Ovary (tissue), 9 donors: ENCODE results near the gene ACVR1. TPM values are rescaled to one million over a fixed set of nuclear protein-coding genes. Genes with fewer than 3 reads are reported as not detected.

Experiments
- DNase-seq, 5 donors: peaks; one replicate each; pipeline ENCODE4 v3.0.0-alpha.2; 2019 to 2020
- H3K27ac ChIP-seq, 2 donors: fragments of 200-600 bp; one replicate each; pipeline versions ENCODE4 v1.5.1 to v1.8.0; 2019 to 2022
- H3K27me3 ChIP-seq: fragments of 200-600 bp; one replicate; pipeline ENCODE4 v1.8.0; 2022
- H3K36me3 ChIP-seq: fragments of 200-600 bp; sonication (generic); one replicate; pipeline ENCODE4 v1.5.1; 2019
- H3K4me1 ChIP-seq: one replicate; pipeline ENCODE4 v1.8.1; 2013; ENCODE audit warnings: mild to moderate bottlenecking, moderate library complexity; ENCODE audit not compliant: insufficient read depth
- H3K4me3 ChIP-seq: fragments of 200-600 bp; sonication (generic); one replicate; pipeline ENCODE4 v1.5.1; 2017
- H3K9me3 ChIP-seq, 2 donors: fragments of 200-600 bp in 1 of 2; sonication (generic) in 1 of 2; one replicate each; pipeline versions ENCODE4 v1.5.1 to v1.8.1; 2013 to 2019; ENCODE audit warnings: mild to moderate bottlenecking in 1 of 2, moderate library complexity in 1 of 2
- EP300 ChIP-seq: sonication (generic); formaldehyde crosslinking; IDR thresholded peaks from one replicate; pipeline ENCODE4 v1.6.1; 2017; ENCODE audit warnings: antibody characterized with exemption
- POLR2A ChIP-seq: fragments of 450-650 bp; IDR thresholded peaks from one replicate; pipeline ENCODE4 v1.6.1; 2017; ENCODE audit warnings: antibody characterized with exemption, mild to moderate bottlenecking, moderate library complexity
- WGBS, 3 donors: extraction: QIAGEN DNeasy Blood & Tissue Kit in 1 of 3; methylation state at CpG; one replicate each; pipeline versions ENCODE4 v1.1.5 to v1.1.7; 2013 to 2017; 5-methylcytosine and 5-hydroxymethylcytosine counted together
- intact Hi-C, 4 donors: fragments of 100-400 bp; cut with DNase I; formaldehyde crosslinking; loops; one replicate each; pipeline versions ENCODE4 v1.11.0 to v1.15.1; 2022 to 2023
- polyA plus RNA-seq, 2 donors: library from polyadenylated mRNA; stranded (reverse); fragments of 200-250 nt in 1 of 2; fragments of 350-450 nt in 1 of 2; fragmentation: Illumina TruSeq in 1 of 2; extraction: RNeasy Lipid Tissue Mini Kit (QIAGEN cat#74804) in 1 of 2; gene quantifications; one replicate each; pipeline ENCODE4 v1.2.3, GENCODE V29; 2013 to 2014
- total RNA-seq, 7 donors: library from RNA; depleted of rRNA in 2 of 7; stranded (reverse); fragments of >200 nt in 2 of 7; fragmentation: NEBNext Ultra II Directional in 3 of 7; extraction: Animal tissue kit (Norgen Biotek cat#: 25700) in 3 of 7; gene quantifications; one replicate each; pipeline versions ENCODE4 v1.1.0 to v1.2.4, GENCODE V29; 2016 to 2023
- TF ChIP-seq, protein P1 (sequence below), 3 donors: fragments of 450-650 bp in 2 of 3; fragments of 200-600 bp in 1 of 3; IDR thresholded peaks; one replicate each; pipeline versions ENCODE4 v1.5.1 to v1.8.0; 2016 to 2022; ENCODE audit warnings: antibody characterized with exemption in 3 of 3, mild to moderate bottlenecking in 1 of 3
- donor health status: DM: no; HTN: no; CAD: no; lungs with moderate emphysema.
- donor health status: DM: no; HTN: no; CAD: no.
- donor health status: Bipolar disorder and iron deficiency.
- donor health status: DM: yes; HTN: yes; CAD: no.
- donor health status: DM: no; HTN: no; CAD: no.
- donor health status: DM: yes; HTN: yes; CAD: no.

The ACVR1 gene
- total and polyA plus RNA-seq, 9 donors: 23.4 to 51.2 (median 30.4) TPM

DNA sequence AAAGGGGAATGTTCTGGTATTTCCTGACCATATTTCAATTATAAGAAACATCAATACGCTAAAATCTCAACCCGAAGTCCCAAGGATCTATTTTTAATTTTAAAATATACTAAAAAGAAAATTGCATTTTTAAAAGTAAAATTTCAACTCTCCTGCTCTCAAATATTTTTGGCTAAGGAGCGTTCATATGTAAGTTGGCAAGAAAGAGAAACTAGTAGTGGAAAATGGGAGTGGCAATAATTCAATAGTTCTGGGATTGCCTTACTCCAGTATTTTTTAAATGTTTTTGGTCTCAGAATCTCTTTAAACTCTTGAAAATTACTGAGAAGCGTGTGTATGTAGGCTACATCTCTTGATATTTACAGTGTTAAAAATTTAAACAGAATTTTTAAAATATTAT lies 72.7 kb downstream of the ACVR1 start:
- intact Hi-C loops: no loop called here
- Histone ChIP-seq H3K27me3 (no peaks in the 10 kb centered on the region), H3K36me3 (no peaks in the 10 kb centered on the region), H3K27ac (no peak overlapping the region), H3K4me1 (no peaks in the 10 kb centered on the region), H3K4me3 (no peak overlapping the region), H3K9me3 (no peaks in the 10 kb centered on the region)
- 31 to 43% (median 37%) methylated on average over 4 of the region's 4 CpGs for WGBS, 3 donors
- no peak for DNase-seq
- TF ChIP-seq, protein P1, sequence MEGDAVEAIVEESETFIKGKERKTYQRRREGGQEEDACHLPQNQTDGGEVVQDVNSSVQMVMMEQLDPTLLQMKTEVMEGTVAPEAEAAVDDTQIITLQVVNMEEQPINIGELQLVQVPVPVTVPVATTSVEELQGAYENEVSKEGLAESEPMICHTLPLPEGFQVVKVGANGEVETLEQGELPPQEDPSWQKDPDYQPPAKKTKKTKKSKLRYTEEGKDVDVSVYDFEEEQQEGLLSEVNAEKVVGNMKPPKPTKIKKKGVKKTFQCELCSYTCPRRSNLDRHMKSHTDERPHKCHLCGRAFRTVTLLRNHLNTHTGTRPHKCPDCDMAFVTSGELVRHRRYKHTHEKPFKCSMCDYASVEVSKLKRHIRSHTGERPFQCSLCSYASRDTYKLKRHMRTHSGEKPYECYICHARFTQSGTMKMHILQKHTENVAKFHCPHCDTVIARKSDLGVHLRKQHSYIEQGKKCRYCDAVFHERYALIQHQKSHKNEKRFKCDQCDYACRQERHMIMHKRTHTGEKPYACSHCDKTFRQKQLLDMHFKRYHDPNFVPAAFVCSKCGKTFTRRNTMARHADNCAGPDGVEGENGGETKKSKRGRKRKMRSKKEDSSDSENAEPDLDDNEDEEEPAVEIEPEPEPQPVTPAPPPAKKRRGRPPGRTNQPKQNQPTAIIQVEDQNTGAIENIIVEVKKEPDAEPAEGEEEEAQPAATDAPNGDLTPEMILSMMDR (IDR thresholded peaks at IDR 0.05): no peak
- TF ChIP-seq POLR2A: no peak
- no peak for TF ChIP-seq EP300

DNA sequence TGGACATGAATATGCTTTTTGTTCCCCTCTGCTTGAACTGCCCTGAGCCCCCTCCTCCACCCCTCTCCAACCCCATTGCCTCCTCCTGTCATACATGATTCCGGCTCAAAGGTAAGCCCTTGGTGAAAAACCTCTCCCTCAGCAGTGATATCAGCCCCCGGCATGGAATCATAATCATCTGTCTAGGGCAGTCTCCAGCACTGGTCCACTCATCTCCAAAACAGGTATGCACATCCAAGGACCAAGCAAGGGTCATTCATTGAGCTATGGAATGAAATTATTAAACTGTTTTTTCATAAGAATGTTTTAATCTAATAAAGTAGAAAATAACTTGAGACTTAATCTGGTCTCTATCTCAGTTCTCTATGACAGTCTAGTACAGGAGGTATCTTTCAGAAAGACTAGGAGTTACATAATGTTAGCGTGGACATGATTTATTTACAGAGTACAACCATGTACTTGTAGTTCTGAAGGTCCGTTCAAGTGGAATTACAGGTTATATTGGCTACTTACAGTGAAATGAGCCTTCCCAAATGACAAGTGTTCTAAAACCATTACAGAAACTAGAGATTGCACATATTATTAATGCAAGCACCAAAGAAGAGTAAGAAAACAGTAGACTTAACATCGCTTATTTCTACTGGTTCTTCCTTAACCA lies 75.2 kb downstream of the ACVR1 start:
- TF ChIP-seq, protein P1 (IDR thresholded peaks at IDR 0.05): no peak
- TF ChIP-seq EP300: no peak
- TF ChIP-seq POLR2A: no peak
- Histone ChIP-seq H3K36me3 (no peaks in the 10 kb centered on the region), H3K4me3 (no peak overlapping the region), H3K9me3 (no peaks in the 10 kb centered on the region), H3K4me1 (no peaks in the 10 kb centered on the region), H3K27me3 (no peaks in the 10 kb centered on the region), H3K27ac (no peak overlapping the region)
- DNase-seq: no peak
- WGBS, 3 donors: 94 to 99% (median 98%) methylated on average over 5 of the region's 5 CpGs
- intact Hi-C loops: no loop called here

DNA sequence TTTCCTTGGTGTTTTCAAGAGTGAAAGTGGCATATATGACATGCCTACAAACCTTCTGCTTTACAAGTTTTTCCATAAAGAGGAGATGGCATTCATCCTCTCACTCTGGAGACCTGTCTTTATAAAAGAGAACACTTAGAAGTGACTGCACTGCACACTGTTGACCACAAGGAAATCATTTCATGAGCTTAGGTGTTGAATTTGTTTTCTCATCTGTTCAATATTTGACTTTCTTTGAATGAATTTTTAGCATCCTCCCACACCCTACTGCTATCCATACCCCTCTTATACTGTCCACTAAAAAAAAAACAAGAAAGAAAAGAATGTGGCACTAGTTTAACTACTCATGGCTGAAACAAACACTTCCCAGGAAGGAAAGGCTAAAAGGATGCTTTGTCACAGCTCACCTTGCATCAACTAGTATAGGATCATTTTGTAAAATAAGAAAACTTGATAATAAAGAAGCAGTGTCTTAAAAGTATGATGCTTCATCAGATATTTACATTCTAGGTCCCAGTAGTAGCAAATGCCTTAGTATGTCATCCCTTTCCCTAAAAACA lies 83.0 kb downstream of the ACVR1 start:
- DNase-seq: no peak
- no peak overlapping the region for H3K4me3 ChIP-seq
- intact Hi-C loops: no loop called here
- no peaks in the 10 kb centered on the region for H3K27me3 ChIP-seq
- TF ChIP-seq EP300: no peak
- TF ChIP-seq POLR2A: no peak
- TF ChIP-seq, protein P1 (IDR thresholded peaks at IDR 0.05): no peak
- no peak overlapping the region for H3K27ac ChIP-seq
- no peaks in the 10 kb centered on the region for H3K36me3 ChIP-seq
- H3K4me1 ChIP-seq: peaks cover 4% of the 10 kb centered on the region
- H3K9me3 ChIP-seq: no peaks in the 10 kb centered on the region

DNA sequence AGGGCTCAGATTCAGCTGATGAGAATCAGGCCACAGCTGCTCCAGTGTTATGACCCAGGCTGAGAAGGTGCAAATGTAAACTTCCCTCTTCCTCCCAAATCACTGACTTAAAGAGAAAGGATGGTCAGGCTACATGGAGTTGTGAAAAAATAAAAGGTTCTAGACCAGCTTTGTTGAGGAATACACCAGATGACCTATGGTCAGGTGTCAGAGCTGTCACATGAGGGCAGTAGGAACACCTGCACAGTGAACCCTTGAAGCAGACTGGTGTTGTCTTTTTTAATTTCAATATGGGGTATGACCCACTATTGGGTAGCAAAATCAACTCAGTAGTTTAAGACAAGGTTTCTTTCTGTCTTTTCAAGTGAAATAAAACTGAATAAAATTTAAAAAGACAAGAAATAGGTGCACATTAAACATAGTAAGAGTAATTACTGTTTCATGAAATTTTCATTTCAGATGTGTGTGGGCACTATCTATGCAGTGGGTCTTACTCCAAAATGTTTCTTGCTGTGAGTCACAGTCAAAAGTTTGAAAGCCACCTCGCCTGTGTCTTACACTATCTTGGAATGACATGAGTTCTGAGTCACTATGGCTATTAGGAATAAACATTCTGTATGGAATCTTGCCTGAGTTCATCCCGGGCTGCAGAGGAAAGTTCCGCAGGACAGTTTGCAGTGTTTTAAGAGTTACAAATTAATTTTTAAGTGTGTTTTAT lies 83.6 kb downstream of the ACVR1 start:
- Histone ChIP-seq H3K4me3 (no peak overlapping the region), H3K27me3 (no peaks in the 10 kb centered on the region), H3K4me1 (peaks cover 4% of the 10 kb centered on the region), H3K36me3 (no peaks in the 10 kb centered on the region), H3K9me3 (no peaks in the 10 kb centered on the region), H3K27ac (no peak overlapping the region)
- TF ChIP-seq POLR2A (no peak), EP300 (no peak)
- TF ChIP-seq, protein P1 (IDR thresholded peaks at IDR 0.05): no peak
- no peak for DNase-seq
- 40 to 61% (median 55%) methylated on average over 3 of the region's 3 CpGs for WGBS, 3 donors
- intact Hi-C loops: no loop called here
